ENCODE results near the gene PLCB3. TPM values are rescaled to one million over a fixed set of nuclear protein-coding genes. Genes with fewer than 3 reads are reported as not detected.

PLCB3 gene
- total RNA-seq, 6 donors from 2014 or later, result 19.5 to 55.5 (median 30.3) TPM

DNA sequence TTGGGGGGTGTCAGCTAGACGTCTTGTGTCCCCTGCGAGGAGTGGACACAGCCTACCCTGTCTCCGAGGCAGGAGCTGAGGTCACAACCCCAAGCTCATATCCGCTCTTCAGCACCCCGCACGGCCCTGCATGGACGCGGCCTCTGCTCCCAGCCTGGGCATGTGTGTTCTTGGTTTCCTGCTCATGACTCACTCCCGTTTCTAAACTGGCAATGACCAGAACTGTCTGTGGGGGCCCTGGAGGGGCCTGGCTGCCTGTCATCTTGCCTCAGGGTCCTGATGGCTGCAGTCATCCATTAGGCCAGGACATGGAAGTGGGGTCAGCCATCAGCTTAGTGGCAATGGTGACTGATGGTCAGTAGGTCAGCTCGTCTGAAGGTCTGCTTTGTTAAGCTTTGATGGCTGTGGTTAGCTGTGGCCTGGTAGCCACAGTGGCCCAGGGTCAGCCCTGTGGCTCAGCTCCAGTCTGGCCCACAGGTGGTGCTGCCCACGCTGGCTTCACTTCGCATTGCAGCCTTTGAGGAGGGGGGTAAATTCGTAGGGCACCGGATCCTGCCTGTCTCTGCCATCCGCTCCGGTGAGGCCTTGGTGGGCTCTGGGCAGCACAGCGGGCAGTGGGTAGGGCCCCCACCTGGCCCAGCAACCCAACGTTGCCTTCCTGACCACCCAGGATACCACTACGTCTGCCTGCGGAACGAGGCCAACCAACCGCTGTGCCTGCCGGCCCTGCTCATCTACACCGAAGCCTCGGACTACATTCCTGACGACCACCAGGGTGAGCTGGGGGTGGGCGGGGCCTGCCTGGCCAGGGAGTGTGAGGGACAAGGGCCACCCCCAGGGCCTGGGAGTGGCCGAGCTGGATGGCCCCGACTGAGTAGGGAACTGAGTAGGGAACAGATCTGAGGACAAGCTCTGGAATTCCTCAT, 12.0 kb downstream of the PLCB3 start:
- no peaks in the 10 kb centered on the region for H3K9me3 ChIP-seq
- 81 to 89% methylated on average over 12 to 22 of the region's 29 CpGs for WGBS, 2 donors
- DNase-seq, result no peak

DNA sequence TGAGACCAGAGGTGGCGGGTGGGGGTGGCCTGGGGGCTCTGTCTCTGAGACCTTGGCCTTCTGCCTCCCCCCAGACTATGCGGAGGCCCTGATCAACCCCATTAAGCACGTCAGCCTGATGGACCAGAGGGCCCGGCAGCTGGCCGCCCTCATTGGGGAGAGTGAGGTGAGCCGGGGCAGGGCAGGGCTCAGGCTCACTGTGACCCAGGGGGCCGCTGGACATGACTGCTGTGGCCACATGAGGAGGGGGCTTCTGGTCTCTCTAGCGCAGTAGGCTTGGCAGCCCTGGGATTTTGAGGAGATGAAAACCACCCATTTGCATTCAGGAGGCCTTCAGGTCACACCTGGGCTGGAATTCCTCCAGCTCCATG, 12.6 kb downstream of the PLCB3 start:
- Histone ChIP-seq H3K27me3 (no peaks in the 10 kb centered on the region), H3K4me3 (no peak overlapping the region), H3K4me1 (peaks cover 17 to 20% (median 20%) of the 10 kb centered on the region in 4 donors), H3K36me3 (peaks cover 10 to 79% (median 70%) of the 10 kb centered on the region in 4 donors), H3K9me3 (no peaks in the 10 kb centered on the region), H3K27ac (no peak overlapping the region)
- DNase-seq, result peak in 1 of 2 donors; percentile 7
- TF ChIP-seq EP300 (IDR thresholded peaks at IDR 0.05) (no peak), POLR2A (IDR thresholded peaks at IDR 0.05) (no peak), POLR2AphosphoS5 (IDR thresholded peaks at IDR 0.05) (no peak)
- TF ChIP-seq, protein P1, sequence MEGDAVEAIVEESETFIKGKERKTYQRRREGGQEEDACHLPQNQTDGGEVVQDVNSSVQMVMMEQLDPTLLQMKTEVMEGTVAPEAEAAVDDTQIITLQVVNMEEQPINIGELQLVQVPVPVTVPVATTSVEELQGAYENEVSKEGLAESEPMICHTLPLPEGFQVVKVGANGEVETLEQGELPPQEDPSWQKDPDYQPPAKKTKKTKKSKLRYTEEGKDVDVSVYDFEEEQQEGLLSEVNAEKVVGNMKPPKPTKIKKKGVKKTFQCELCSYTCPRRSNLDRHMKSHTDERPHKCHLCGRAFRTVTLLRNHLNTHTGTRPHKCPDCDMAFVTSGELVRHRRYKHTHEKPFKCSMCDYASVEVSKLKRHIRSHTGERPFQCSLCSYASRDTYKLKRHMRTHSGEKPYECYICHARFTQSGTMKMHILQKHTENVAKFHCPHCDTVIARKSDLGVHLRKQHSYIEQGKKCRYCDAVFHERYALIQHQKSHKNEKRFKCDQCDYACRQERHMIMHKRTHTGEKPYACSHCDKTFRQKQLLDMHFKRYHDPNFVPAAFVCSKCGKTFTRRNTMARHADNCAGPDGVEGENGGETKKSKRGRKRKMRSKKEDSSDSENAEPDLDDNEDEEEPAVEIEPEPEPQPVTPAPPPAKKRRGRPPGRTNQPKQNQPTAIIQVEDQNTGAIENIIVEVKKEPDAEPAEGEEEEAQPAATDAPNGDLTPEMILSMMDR (IDR thresholded peaks at IDR 0.05), result no peak
- no peak for ATAC-seq (ENCODE audit: low FRiP score in 2 of 2)
- WGBS, 2 donors, result 80 to 99% methylated on average over 3 to 8 of the region's 8 CpGs

More for the DNA sequence above, 12.0 kb downstream of the PLCB3 start:
- peaks cover 10 to 14% (median 13%) of the 10 kb centered on the region in 4 donors for H3K4me1 ChIP-seq
- no peak overlapping the region for H3K4me3 ChIP-seq
- no peak overlapping the region for H3K27ac ChIP-seq
- TF ChIP-seq POLR2A (IDR thresholded peaks at IDR 0.05), result no peak
- TF ChIP-seq, protein P1 (IDR thresholded peaks at IDR 0.05), result no peak
- TF ChIP-seq POLR2AphosphoS5 (IDR thresholded peaks at IDR 0.05), result no peak
- TF ChIP-seq EP300 (IDR thresholded peaks at IDR 0.05), result no peak
- no peak for ATAC-seq (ENCODE audit: low FRiP score in 2 of 2)
- peaks cover 14 to 86% (median 76%) of the 10 kb centered on the region in 4 donors for H3K36me3 ChIP-seq
- no peaks in the 10 kb centered on the region for H3K27me3 ChIP-seq

DNA sequence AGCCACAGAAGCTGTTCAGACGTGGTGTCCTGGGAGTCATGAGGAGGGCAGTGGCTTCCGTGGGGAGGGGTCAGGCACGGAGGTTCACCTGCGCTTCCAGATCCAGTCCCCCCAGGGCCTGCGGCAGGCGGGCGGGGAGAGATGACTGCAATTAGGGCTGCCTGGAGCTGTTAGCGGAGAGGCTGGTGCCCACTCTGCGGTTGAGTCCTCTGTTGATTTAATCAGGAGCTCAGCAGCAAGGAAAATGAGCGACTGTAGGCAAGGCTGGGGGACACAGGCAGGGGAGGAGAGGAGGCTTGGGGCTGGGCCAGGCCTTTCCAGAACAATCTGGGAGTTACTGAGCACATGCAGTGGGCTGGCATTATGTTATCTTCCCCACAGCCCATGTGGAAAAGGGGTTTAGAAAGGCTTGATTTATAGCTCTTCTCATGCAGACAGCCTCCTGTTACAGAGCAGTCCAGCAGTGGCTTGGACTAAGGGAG, 13.1 kb downstream of the PLCB3 start:
- Histone ChIP-seq H3K4me3 (no peak overlapping the region), H3K36me3 (peaks cover 7 to 74% (median 65%) of the 10 kb centered on the region in 4 donors), H3K9me3 (no peaks in the 10 kb centered on the region), H3K4me1 (peaks cover 18 to 22% (median 22%) of the 10 kb centered on the region in 4 donors), H3K27ac (no peak overlapping the region), H3K27me3 (no peaks in the 10 kb centered on the region)
- DNase-seq (peak in 1 of 2 donors; percentile 57), ATAC-seq (ENCODE audit: low FRiP score in 2 of 2) (no peak)
- WGBS, 2 donors, result 88 to 100% methylated on average over 9 to 10 of the region's 10 CpGs
- TF ChIP-seq POLR2A (IDR thresholded peaks at IDR 0.05) (no peak), POLR2AphosphoS5 (IDR thresholded peaks at IDR 0.05) (no peak), EP300 (IDR thresholded peaks at IDR 0.05) (no peak)
- TF ChIP-seq, protein P1 (IDR thresholded peaks at IDR 0.05), result no peak

DNA sequence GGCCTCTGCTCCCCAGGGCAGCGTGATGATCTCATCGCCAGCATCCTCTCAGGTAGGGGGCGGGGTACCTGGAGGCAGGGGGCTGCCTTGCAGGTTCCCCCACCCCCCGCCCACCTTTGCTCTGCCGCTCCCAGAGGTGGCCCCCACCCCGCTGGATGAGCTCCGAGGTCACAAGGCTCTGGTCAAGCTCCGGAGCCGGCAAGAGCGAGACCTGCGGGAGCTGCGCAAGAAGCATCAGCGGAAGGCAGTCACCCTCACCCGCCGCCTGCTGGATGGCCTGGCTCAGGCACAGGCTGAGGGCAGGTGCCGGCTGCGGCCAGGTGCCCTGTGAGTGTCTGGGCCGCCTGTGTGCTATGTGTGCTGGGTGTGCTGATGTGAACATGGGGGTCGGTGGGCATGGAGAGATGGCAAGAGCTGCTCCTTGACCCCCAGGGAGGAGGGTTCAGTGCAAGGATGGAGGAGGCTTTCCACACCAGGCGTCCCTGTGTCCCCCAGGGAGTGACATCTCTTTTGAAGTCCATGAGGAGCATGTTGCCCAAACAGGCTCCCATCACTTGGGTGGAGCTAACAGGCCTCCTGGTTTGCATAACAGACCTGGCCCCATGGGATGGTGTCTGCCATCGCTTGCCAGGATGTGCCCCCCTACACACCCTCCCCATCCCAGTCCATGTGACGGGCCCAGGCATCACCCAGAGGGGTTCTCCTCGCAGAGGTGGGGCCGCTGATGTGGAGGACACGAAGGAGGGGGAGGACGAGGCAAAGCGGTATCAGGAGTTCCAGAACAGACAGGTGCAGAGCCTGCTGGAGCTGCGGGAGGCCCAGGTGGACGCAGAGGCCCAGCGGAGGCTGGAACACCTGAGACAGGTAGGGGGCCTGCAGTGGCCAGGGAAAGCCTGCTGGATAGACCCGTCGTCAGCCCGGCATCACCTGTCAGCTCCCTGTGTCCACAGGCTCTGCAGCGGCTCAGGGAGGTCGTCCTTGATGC, 14.1 kb downstream of the PLCB3 start:
- peak overlapping the region in 1 of 4 donors; percentile 7 for H3K27ac ChIP-seq
- H3K9me3 ChIP-seq, result no peaks in the 10 kb centered on the region
- no peak overlapping the region for H3K4me3 ChIP-seq
- peaks cover 18 to 23% (median 22%) of the 10 kb centered on the region in 4 donors for H3K4me1 ChIP-seq
- H3K36me3 ChIP-seq, result peaks cover 4 to 64% (median 56%) of the 10 kb centered on the region in 4 donors
- DNase-seq (peak in 1 of 2 donors; percentile 75), ATAC-seq (ENCODE audit: low FRiP score in 2 of 2) (no peak)
- 94 to 97% methylated on average over 18 to 26 of the region's 35 CpGs for WGBS, 2 donors
- H3K27me3 ChIP-seq, result no peaks in the 10 kb centered on the region
- TF ChIP-seq POLR2AphosphoS5 (IDR thresholded peaks at IDR 0.05), result no peak
- no peak for TF ChIP-seq EP300 (IDR thresholded peaks at IDR 0.05)
- no peak for TF ChIP-seq POLR2A (IDR thresholded peaks at IDR 0.05)

Data from upper lobe of left lung (tissue), 6 donors.